Measurements from ENCODE around the gene ATP11C. TPM values are rescaled to one million over a fixed set of nuclear protein-coding genes. Genes with fewer than 3 reads are reported as not detected.

ATP11C gene
- total RNA-seq, 2 donors from 2014 or later: 14.4 to 17.1 TPM

DNA sequence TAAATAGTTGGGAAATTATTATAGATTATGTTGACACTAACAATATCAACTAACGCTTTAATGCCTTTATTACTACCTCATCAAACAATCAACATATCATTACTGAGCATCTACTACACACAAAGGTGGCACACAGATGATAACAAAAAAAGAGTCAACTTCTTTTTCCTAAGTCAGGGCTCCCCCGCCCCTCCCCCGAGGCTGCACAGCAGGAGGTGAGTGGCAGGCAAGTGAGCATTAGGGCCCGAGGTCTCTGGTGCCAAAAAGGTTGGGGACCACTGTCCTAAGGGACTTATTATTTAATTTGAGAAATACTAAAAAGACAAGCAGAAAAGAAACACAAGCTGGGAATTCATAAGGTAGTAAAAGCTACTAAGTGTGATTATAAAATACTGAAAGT, 174.6 kb downstream of the ATP11C start:
- Mint-ChIP-seq H3K4me1 (no peaks in the 10 kb centered on the region), H3K4me3 (no peak overlapping the region), H3K27ac (no peak overlapping the region), H3K36me3 (ENCODE audit: low read depth) (peaks cover 8% of the 10 kb centered on the region), H3K27me3 (no peaks in the 10 kb centered on the region)
- ATAC-seq (no peak), DNase-seq (no peak)
- H3K9me3 ChIP-seq (ENCODE audit: control insufficient read depth, low read length, poor library complexity, severe bottlenecking): peaks cover 3% of the 10 kb centered on the region

GRCh38 chrX:139751053-139751452, 181.8 kb downstream of the ATP11C start:
- H3K4me1 Mint-ChIP-seq: peaks cover 4% of the 10 kb centered on the region
- H3K4me3 Mint-ChIP-seq: no peak overlapping the region
- peaks cover 11% of the 10 kb centered on the region for H3K36me3 Mint-ChIP-seq (ENCODE audit: low read depth)
- DNase-seq (no peak), ATAC-seq (no peak)
- H3K27me3 Mint-ChIP-seq: no peaks in the 10 kb centered on the region
- no peak overlapping the region for H3K27ac Mint-ChIP-seq
- H3K9me3 ChIP-seq (ENCODE audit: control insufficient read depth, low read length, poor library complexity, severe bottlenecking): peaks cover 3% of the 10 kb centered on the region

DNA sequence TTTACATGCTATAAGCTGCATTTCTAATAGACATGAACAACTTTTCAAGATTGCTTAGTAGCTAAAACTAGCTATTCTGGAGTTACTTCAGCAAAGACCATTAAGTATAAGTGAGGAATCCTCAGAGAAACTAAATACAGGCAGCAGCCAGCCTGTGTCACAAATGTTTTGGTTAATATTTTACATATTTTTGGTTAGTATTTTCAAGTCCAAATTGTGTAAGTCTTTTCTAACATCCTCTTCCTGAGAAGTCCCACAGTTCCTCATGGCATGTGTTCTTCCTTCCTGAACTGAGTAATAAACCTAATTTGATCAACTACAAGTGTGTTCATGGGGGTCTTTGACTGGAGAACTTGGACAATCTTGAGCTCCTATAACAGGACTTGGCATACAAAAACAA, 182.5 kb downstream of the ATP11C start:
- no peak overlapping the region for H3K27ac Mint-ChIP-seq
- H3K4me1 Mint-ChIP-seq: peaks cover 4% of the 10 kb centered on the region
- no peak for DNase-seq
- peaks cover 8% of the 10 kb centered on the region for H3K36me3 Mint-ChIP-seq (ENCODE audit: low read depth)
- peaks cover 3% of the 10 kb centered on the region for H3K9me3 ChIP-seq (ENCODE audit: control insufficient read depth, low read length, poor library complexity, severe bottlenecking)
- H3K4me3 Mint-ChIP-seq: no peak overlapping the region
- no peaks in the 10 kb centered on the region for H3K27me3 Mint-ChIP-seq
- ATAC-seq: no peak

- Mint-ChIP-seq H3K4me1 (peaks cover 2% of the 10 kb centered on the region), H3K27me3 (no peaks in the 10 kb centered on the region), H3K4me3 (no peak overlapping the region), H3K27ac (no peak overlapping the region), H3K36me3 (ENCODE audit: low read depth) (no peaks in the 10 kb centered on the region)
- H3K9me3 ChIP-seq (ENCODE audit: control insufficient read depth, low read length, poor library complexity, severe bottlenecking): no peaks in the 10 kb centered on the region
- no peak for DNase-seq
- ATAC-seq: no peak
Measured at GRCh38 chrX:139739138-139739537, 193.7 kb downstream of the ATP11C start.

DNA sequence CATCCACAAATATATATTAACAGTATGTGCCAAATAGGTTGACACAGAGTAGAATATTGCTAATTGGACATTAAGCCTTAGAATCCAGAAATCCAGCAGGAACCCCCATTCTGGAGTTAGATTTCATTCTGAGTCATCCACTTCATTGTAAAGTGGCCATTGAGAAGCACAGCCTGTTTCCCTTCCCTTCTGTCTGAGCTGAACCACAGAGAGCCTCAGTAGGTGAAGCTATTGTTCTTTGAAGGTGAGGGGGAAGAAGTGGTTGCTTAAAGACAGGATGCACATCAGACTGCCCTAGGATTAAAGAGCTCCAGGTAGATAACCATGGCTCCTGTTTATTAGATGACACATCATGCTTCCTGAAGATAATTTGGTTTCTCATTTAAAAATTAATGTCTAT, 194.3 kb downstream of the ATP11C start:
- no peak overlapping the region for H3K27ac Mint-ChIP-seq
- H3K4me3 Mint-ChIP-seq: no peak overlapping the region
- H3K36me3 Mint-ChIP-seq (ENCODE audit: low read depth): no peaks in the 10 kb centered on the region
- H3K9me3 ChIP-seq (ENCODE audit: control insufficient read depth, low read length, poor library complexity, severe bottlenecking): no peaks in the 10 kb centered on the region
- ATAC-seq: no peak
- no peaks in the 10 kb centered on the region for H3K27me3 Mint-ChIP-seq
- DNase-seq: no peak
- peaks cover 2% of the 10 kb centered on the region for H3K4me1 Mint-ChIP-seq

DNA sequence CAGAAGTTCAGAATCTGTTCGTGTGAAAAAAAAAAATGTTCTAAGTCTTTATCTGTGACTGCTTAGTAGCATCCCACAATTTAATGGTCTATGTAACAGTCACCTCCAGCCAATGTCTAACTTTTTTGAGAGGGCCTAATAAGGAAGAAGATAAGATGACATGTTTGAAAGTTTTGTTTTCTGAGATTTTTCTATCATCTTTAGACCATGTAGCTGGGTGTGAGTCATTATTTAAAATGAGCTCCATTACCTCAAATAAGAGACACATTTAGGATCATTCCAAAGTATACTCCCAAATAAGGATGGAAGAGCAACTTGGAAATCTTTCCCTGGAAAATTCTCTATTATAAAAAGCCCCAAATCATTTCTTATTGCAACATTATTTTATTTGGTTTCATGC, 196.7 kb downstream of the ATP11C start:
- no peaks in the 10 kb centered on the region for H3K27me3 Mint-ChIP-seq
- no peak overlapping the region for H3K4me3 Mint-ChIP-seq
- no peak for ATAC-seq
- no peak for DNase-seq
- H3K9me3 ChIP-seq (ENCODE audit: control insufficient read depth, low read length, poor library complexity, severe bottlenecking): no peaks in the 10 kb centered on the region
- no peaks in the 10 kb centered on the region for H3K36me3 Mint-ChIP-seq (ENCODE audit: low read depth)
- H3K27ac Mint-ChIP-seq: no peak overlapping the region
- peaks cover under 1% of the 10 kb centered on the region for H3K4me1 Mint-ChIP-seq

- Mint-ChIP-seq H3K27ac (no peak overlapping the region), H3K4me3 (no peak overlapping the region), H3K4me1 (no peaks in the 10 kb centered on the region), H3K27me3 (no peaks in the 10 kb centered on the region), H3K36me3 (ENCODE audit: low read depth) (no peaks in the 10 kb centered on the region)
- DNase-seq (no peak), ATAC-seq (no peak)
- no peaks in the 10 kb centered on the region for H3K9me3 ChIP-seq (ENCODE audit: control insufficient read depth, low read length, poor library complexity, severe bottlenecking)
Measured at GRCh38 chrX:139734996-139735395, 197.9 kb downstream of the ATP11C start.

DNA sequence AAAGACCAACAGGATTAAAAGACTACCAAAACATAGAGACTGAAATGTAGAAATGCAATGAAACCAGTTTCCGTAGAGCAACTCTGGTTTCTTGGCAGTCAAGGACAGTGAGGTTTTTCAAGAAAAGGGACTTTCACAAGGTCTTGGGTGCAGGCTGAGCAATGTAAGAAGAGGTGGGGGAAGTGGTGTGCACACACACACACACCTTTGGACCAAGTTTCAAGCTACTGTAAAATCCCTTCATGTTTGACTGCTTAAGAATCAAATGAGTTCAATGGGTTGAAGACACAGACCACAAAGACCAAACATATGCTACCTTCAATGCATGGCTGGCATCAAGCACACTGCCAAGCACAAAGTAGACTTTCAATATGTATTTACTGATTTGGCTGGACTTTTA, 207.1 kb downstream of the ATP11C start:
- Mint-ChIP-seq H3K27me3 (no peaks in the 10 kb centered on the region), H3K4me1 (no peaks in the 10 kb centered on the region)

GRCh38 chrX:139724626-139725025, 208.2 kb downstream of the ATP11C start:
- H3K27ac Mint-ChIP-seq: no peak overlapping the region
- no peaks in the 10 kb centered on the region for H3K27me3 Mint-ChIP-seq
- no peaks in the 10 kb centered on the region for H3K4me1 Mint-ChIP-seq
- H3K9me3 ChIP-seq (ENCODE audit: control insufficient read depth, low read length, poor library complexity, severe bottlenecking): no peaks in the 10 kb centered on the region
- no peak for ATAC-seq
- no peak for DNase-seq
- no peak overlapping the region for H3K4me3 Mint-ChIP-seq
- H3K36me3 Mint-ChIP-seq (ENCODE audit: low read depth): no peaks in the 10 kb centered on the region

More for the DNA sequence above, 207.1 kb downstream of the ATP11C start:
- H3K9me3 ChIP-seq (ENCODE audit: control insufficient read depth, low read length, poor library complexity, severe bottlenecking): no peaks in the 10 kb centered on the region
- ATAC-seq (no peak), DNase-seq (no peak)
- H3K4me3 Mint-ChIP-seq: no peak overlapping the region
- no peaks in the 10 kb centered on the region for H3K36me3 Mint-ChIP-seq (ENCODE audit: low read depth)
- no peak overlapping the region for H3K27ac Mint-ChIP-seq

GRCh38 chrX:139720979-139721378, 211.9 kb downstream of the ATP11C start:
- ATAC-seq (no peak), DNase-seq (no peak)
- Mint-ChIP-seq H3K4me3 (no peak overlapping the region), H3K27ac (no peak overlapping the region), H3K27me3 (no peaks in the 10 kb centered on the region), H3K36me3 (ENCODE audit: low read depth) (no peaks in the 10 kb centered on the region), H3K4me1 (no peaks in the 10 kb centered on the region)
- H3K9me3 ChIP-seq (ENCODE audit: control insufficient read depth, low read length, poor library complexity, severe bottlenecking): no peaks in the 10 kb centered on the region

- Mint-ChIP-seq H3K27ac (no peak overlapping the region), H3K36me3 (ENCODE audit: low read depth) (no peaks in the 10 kb centered on the region), H3K27me3 (no peaks in the 10 kb centered on the region), H3K4me1 (no peaks in the 10 kb centered on the region), H3K4me3 (no peak overlapping the region)
- no peak for ATAC-seq
- DNase-seq: no peak
- no peaks in the 10 kb centered on the region for H3K9me3 ChIP-seq (ENCODE audit: control insufficient read depth, low read length, poor library complexity, severe bottlenecking)
Measured at GRCh38 chrX:139720136-139720535, 212.7 kb downstream of the ATP11C start.

DNA sequence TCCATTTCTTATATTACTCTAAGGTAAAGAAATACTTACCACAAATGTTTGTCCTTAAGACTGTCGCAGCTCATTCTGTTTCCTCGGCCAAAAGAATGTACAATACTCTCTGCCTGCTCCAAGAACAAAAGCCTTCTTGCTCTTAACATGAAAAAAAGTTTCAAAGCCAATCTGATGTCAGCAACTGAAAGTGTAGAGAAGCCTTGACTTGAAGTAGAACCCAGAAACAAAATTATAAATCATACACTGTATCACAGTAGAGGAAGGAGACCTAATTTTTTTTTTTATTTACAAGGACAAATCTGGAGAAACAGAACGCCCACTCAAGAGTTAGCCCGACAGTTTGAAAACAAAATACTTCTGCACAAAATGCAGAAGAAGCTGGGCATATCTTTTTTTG, 224.8 kb downstream of the ATP11C start, which contains the start of gene MCF2:
Gene MCF2 (minus strand): TSS at position 101 of the 400 bp plus-strand sequence. CDS start 56,423 bp downstream, outside the sequence.
- H3K9me3 ChIP-seq (ENCODE audit: control insufficient read depth, low read length, poor library complexity, severe bottlenecking): no peaks in the 10 kb centered on the region
- Mint-ChIP-seq H3K27me3 (no peaks in the 10 kb centered on the region), H3K4me1 (no peaks in the 10 kb centered on the region), H3K27ac (no peak within 1 kb of the TSS), H3K36me3 (ENCODE audit: low read depth) (peaks cover 4% of the 10 kb centered on the region), H3K4me3 (no peak within 1 kb of the TSS)
- DNase-seq: no peak
- ATAC-seq: no peak

DNA sequence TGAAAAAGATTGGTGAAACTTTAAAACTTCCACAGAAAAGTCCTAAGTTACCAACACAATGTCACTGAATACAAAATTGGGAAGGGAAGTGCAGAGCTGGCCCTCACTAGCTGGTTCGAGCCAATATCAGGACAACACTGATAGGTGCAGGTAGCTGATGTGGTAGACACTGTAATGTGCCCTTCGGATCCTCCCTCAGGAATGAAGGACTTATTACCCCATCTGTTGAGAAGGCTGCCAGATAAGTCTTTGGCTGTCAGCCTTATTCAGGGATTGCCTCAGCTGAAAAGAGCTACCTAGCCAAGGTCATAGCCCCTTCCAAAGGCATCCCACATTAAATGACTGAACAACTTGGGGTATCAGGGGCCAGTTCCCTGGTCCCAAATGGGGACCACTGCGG, 230.2 kb downstream of the ATP11C start:
- no peak for ATAC-seq
- Mint-ChIP-seq H3K36me3 (ENCODE audit: low read depth) (peaks cover 4% of the 10 kb centered on the region), H3K4me1 (no peaks in the 10 kb centered on the region), H3K4me3 (no peak overlapping the region), H3K27ac (no peak overlapping the region), H3K27me3 (no peaks in the 10 kb centered on the region)
- H3K9me3 ChIP-seq (ENCODE audit: control insufficient read depth, low read length, poor library complexity, severe bottlenecking): no peaks in the 10 kb centered on the region
- no peak for DNase-seq

GRCh38 chrX:139692908-139693307, 239.9 kb downstream of the ATP11C start:
- H3K4me1 Mint-ChIP-seq: peaks cover 5% of the 10 kb centered on the region
- ATAC-seq: no peak

More at GRCh38 chrX:139692908-139693307, 239.9 kb downstream of the ATP11C start:
- Mint-ChIP-seq H3K27me3 (peaks cover 8% of the 10 kb centered on the region), H3K27ac (no peak overlapping the region), H3K4me3 (no peak overlapping the region), H3K36me3 (ENCODE audit: low read depth) (peaks cover 2% of the 10 kb centered on the region)
- no peak for DNase-seq
- H3K9me3 ChIP-seq (ENCODE audit: control insufficient read depth, low read length, poor library complexity, severe bottlenecking): no peaks in the 10 kb centered on the region
